Dermis blood vessel endothelial cell (primary cell): ENCODE results near the gene GPATCH2. TPM values are rescaled to one million over a fixed set of nuclear protein-coding genes. Genes with fewer than 3 reads are reported as not detected.
A peak's percentile ranks its signal among the peaks of the same experiment; 100 is the strongest.
"Not testable (repeated sequence)": the region's sequence is repeated elsewhere in the genome, so short reads cannot be mapped to it uniquely, and the experiment has no call there.

Experiments used
- DNase-seq: peaks from one replicate; pipeline ENCODE4 v3.0.0; 2010
- total RNA-seq: library from RNA; depleted of rRNA; stranded (reverse); fragments of >200 nt; gene quantifications from 2 replicates; pipeline ENCODE4 v1.2.3, GENCODE V29; 2014

GPATCH2 gene
- total RNA-seq, 1 donor from 2014 or later: 20.1 TPM

DNA sequence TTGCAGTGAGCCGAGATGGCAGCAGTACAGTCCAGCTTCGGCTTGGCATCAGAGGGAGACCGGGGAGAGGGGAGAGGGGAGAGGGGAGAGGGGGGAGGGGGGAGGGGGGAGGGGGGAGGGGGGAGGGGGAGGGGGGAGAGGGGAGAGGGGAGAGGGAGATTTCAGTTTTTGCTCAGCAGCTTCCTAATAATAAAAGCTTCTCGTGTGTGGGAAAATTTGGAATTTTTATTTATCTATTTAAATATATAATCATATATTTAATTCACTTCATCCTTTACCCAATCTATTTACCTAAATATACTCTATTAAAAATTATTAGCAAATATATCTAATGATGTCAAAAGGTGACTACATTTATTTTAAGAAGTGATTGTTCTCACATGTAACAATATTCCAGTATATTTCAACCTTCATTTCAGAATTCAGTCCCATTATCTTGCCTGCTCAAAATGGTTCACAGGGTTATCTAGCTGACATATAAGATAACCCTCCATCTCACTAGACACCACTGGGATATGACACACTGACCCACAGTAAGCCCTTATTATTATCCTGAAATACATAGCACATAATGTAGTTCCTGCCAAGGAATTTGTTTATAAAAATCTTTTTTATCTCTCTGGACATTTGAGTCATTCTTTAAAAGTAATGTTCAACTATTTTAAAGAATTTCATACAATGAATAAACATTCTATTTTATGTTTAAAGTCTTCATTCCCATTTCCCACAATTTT, 105.9 kb downstream of the GPATCH2 start:
- peak; percentile 30 for DNase-seq

DNA sequence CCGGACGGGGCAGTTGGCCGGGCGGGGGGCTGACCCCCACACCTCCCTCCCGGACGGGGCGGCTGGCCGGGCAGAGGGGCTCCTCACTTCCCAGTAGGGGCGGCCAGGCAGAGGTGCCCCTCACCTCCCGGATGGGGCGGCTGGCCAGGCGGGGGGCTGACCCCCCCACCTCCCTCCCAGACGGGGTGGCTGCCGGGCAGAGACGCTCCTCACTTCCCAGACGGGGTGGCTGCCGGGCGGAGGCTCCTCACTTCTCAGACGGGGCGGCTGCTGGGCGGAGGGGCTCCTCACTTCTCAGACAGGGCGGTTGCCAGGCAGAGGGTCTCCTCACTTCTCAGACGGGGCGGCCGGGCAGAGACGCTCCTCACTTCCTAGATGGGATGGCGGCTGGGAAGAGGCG, 107.0 kb downstream of the GPATCH2 start:
- not testable (repeated sequence) for DNase-seq

DNA sequence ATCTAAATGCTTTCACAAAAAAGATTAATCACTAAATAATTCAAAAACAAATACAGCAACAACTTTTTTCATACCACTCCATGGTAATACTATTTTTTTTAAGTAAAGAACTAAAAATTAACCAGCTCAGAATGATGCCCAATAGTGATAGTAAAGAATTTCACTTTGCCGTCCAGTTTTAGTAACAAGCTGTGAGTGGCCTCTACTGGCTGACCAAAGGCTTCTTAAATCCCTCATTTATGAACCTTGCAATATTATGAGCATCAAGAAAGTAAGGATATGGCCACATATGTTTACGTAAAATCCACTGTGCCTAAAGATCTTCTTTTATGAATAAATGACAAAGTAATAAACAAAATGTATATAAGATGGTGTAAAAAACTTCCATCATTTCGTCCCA, 108.6 kb downstream of the GPATCH2 start:
- DNase-seq: no peak

- DNase-seq: no peak
Measured at GRCh38 chr1:217521317-217521716, 109.6 kb downstream of the GPATCH2 start.

- DNase-seq: no peak
Measured at GRCh38 chr1:217506878-217507277, 124.0 kb downstream of the GPATCH2 start.

DNA sequence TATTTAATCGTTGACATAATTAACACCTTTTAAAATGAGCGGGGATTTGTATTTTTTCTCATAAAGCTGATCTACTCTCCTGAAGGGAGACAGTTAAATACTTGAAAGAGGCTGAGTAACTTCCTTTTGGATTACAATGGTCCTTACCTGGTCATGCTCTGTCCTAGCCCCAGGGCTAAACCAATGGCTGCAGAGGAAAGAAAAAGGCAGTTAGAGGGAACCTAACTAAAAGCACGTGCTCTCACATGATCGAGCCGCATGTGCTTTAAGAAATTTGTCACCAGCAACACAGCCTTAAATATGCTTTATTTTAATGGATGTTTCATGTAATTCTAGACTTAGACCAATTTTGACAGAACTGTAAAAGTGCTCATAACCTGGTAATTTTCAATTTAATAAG, 132.7 kb downstream of the GPATCH2 start:
- no peak for DNase-seq

- DNase-seq: no peak
Measured at GRCh38 chr1:217495249-217495648, 135.6 kb downstream of the GPATCH2 start.

DNA sequence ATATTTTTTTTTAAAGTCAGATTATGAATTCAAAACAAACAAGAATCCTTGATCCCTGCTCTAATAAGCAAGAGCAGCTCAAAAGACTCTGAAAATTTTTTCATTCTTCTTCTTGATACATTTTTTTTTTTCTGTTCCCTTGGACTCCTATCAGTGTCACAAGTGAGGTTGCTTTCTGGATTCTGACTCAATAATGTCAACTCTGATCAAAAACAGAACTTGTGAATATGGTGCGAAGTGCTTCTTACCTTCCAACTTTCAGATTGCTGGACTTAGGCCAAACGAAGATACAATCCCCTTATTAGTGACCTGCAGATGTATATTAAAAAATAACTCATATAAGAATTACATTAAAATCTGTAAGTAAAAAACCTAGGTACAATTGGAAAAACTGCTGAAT, 136.1 kb downstream of the GPATCH2 start:
- no peak for DNase-seq

- no peak for DNase-seq
Measured at GRCh38 chr1:217493290-217493689, 137.6 kb downstream of the GPATCH2 start.

- DNase-seq: no peak
Measured at GRCh38 chr1:217484871-217485270, 146.0 kb downstream of the GPATCH2 start.

DNA sequence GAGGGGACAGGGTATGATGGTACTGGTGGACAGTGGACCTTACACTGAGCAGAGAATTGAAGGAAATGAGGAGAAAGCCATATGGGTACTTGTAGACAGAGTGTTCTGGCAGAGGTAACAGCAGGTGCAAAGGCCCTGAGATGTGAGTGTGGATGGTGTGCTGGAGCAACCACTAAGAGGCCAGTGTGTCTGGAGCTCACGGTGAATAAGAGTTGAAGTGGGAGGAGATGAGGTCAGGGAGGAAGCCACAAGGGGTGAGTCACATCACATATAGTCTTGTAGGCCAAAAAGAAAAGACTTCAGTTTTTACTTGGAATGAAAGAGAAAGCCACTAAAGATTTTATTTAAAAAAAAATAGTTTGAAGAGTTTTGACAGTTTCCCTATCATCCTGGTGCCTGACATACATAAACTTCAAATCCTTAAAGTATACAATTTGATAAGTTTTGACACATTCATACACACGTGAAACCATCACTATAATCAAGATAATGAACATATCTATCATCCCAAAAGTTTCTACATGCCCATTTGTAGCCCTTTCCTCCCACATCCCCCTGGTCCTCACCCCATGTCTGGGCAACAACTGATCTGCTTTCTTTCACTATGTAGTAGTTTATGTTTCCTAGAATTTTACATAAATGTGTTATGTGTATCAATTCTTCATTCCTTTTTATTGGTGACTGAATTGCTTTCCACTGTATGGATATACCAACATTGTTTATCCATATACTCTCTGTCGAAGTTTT, 148.4 kb downstream of the GPATCH2 start:
- DNase-seq: peak; percentile 62

DNA sequence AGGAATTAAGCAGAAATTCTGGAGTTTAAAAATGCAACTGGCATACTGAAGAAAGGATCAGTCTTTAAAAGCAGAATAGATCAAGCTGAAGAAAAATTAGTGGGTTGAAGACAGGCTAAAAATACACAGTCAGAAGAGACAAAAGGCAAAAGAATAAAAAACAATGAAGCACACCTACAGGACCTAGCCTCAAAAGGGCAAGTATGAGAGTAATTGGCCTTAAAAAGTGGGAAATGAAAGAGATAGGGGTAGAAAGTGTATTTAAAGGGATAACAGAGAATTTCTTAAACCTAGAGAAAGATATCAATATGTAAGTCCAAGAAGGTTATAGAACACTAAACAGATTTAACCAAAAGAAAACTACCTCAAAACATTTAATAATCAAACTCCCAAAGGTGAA, 152.4 kb downstream of the GPATCH2 start:
- DNase-seq: no peak

GRCh38 chr1:217472915-217473314, 158.0 kb downstream of the GPATCH2 start:
- no peak for DNase-seq

GRCh38 chr1:217471403-217471802, 159.5 kb downstream of the GPATCH2 start:
- DNase-seq: no peak

DNA sequence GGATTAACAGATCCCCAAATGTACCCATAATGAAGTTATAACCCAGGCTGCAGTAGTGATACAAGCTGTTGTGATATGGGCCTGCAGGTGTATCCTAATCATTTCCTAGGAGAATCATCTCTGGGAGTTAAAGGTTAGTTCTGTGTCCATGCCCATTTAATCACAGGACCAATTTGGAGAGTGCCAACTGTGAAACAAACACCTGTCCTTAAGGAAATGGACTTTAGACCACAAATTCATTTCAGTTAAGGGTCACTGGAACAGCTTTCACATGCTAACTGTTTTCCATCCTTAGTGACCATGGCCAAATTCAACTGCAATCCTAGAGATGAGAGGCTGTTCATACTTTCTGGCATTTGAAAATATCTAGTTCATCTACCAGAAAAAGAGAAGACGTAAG, 160.9 kb downstream of the GPATCH2 start:
- DNase-seq: no peak

DNA sequence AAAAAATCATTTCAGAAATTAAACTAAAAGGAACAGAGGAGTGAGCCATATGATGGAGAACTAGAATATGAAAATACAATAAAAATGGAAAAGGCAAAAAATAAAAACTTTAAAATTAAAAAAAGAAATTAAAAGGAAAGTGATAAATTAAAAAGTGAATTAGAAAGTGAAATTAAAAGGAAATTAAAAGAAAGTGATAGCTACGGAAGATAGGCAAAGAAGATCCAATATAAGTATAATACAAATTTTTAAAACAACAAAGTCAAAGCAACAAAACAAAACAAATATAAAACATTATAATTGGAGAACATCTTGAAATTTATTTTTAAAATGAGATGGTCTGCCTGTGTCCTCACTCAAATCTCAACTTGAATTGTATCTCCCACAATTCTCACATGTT, 165.8 kb downstream of the GPATCH2 start:
- no peak for DNase-seq

GRCh38 chr1:217462666-217463065, 168.2 kb downstream of the GPATCH2 start:
- DNase-seq: no peak

DNA sequence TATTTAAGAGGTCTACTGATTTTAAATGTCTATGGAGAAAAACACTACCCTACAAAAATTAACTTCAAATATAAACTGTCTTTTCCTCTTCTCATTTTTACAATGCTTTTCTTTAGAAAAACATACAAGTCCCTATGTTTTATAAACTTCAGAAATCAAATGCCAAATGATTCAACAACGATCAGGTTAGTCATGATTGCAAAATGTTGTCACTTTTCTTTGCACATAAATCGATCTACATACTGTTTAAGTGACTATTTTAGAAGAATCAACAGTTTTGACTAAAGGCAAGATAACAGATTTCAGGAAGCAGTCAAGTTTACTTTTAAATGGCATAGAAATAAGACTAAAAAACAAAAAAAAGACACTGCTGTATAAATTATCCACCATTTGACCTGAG, 168.7 kb downstream of the GPATCH2 start:
- DNase-seq: no peak

DNA sequence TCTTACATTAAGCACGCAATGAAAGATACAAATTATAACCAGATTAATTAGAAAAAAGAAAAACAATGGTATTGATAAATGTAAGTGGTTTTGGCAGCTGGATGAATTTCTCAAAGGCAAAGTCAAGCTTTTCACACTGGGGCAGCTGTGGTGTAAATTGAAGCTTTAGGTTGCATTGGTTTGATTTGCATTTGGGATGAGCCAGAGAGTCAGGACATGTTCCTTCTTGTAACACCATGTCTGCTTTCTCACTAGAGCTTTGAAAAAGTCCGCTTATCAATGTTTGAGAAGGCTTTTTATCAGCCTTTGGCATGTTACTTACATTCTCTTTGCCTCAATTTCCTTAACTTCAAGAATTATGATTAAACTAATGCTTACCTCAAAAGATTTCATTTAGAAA, 173.9 kb downstream of the GPATCH2 start:
- no peak for DNase-seq

DNA sequence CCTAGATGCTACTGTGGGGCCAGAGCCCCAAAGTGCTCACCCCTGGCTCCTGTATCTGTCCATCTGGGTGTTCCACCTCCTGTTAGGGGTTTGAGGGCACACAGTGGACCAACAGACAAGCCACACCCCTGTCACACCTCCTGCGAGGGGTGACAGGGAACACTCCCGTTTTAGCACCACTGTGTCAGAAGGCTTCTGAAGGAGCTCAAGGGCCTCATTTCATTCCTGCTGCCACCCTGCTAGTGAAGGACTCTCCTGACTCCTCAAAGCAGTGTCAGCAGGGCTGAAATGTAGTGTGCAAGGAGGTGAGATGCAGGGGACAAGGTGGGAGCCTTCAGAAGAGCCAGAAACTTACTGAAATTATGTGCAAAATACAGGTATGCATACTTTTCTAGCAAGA, 174.6 kb downstream of the GPATCH2 start:
- no peak for DNase-seq

- DNase-seq: no peak
Measured at GRCh38 chr1:217453816-217454215, 177.1 kb downstream of the GPATCH2 start.

- no peak for DNase-seq
Measured at GRCh38 chr1:217449370-217449769, 181.5 kb downstream of the GPATCH2 start.

- DNase-seq: no peak
Measured at GRCh38 chr1:217443845-217444244, 187.0 kb downstream of the GPATCH2 start.

- DNase-seq: no peak
Measured at GRCh38 chr1:217437376-217437775, 193.5 kb downstream of the GPATCH2 start.
